ENCODE results near the gene KRT35. TPM values are rescaled to one million over a fixed set of nuclear protein-coding genes. Genes with fewer than 3 reads are reported as not detected.

The KRT35 gene
- not detected for polyA plus RNA-seq

GRCh38 chr17:41481036-41481435 is at the start of gene KRT35:
TSS of gene KRT35 (minus strand) at chr17:41481151. CDS start at chr17:41481097, 54 bp downstream.
- H3K9me3 Mint-ChIP-seq: no peaks in the 10 kb centered on the region
- H3K27me3 Mint-ChIP-seq (ENCODE audit: low read depth in 3 of 3): peaks cover 3 to 6% (median 4%) of the 10 kb centered on the region in 3 donors
- no peak within 1 kb of the TSS for H3K4me3 Mint-ChIP-seq
- no peaks in the 10 kb centered on the region for H3K36me3 Mint-ChIP-seq
- no peak within 1 kb of the TSS for H3K27ac Mint-ChIP-seq
- H3K4me1 Mint-ChIP-seq: no peaks in the 10 kb centered on the region
- no peak for DNase-seq

GRCh38 chr17:41530062-41531048 is 49.4 kb upstream of the KRT35 start:
- peaks cover 0 to 6% of the 10 kb centered on the region in 2 donors for H3K4me1 Mint-ChIP-seq
- peaks cover 0 to 1% (median 0%) of the 10 kb centered on the region in 6 donors for H3K9me3 Mint-ChIP-seq
- peaks cover 0 to 3% (median 0%) of the 10 kb centered on the region in 3 donors for H3K36me3 Mint-ChIP-seq
- no peak for DNase-seq
- H3K27ac Mint-ChIP-seq: no peak overlapping the region
- peaks cover 10 to 37% (median 13%) of the 10 kb centered on the region in 3 donors for H3K27me3 Mint-ChIP-seq (ENCODE audit: low read depth in 3 of 3)
- H3K4me3 Mint-ChIP-seq: no peak overlapping the region

GRCh38 chr17:41529491-41529915 is 48.6 kb upstream of the KRT35 start:
- H3K27ac Mint-ChIP-seq: no peak overlapping the region

GRCh38 chr17:41528959-41529353 is 48.0 kb upstream of the KRT35 start:
- Mint-ChIP-seq H3K36me3 (peaks cover 0 to 3% (median 0%) of the 10 kb centered on the region in 3 donors), H3K9me3 (peaks cover 0 to 1% (median 0%) of the 10 kb centered on the region in 6 donors), H3K4me1 (peaks cover 0 to 6% of the 10 kb centered on the region in 2 donors), H3K27me3 (ENCODE audit: low read depth in 3 of 3) (peaks cover 14 to 37% (median 17%) of the 10 kb centered on the region in 3 donors), H3K27ac (no peak overlapping the region), H3K4me3 (no peak overlapping the region)
- no peak for DNase-seq

More at GRCh38 chr17:41529491-41529915, 48.6 kb upstream of the KRT35 start:
- Mint-ChIP-seq H3K9me3 (peaks cover 0 to 1% (median 0%) of the 10 kb centered on the region in 6 donors), H3K27me3 (ENCODE audit: low read depth in 3 of 3) (peaks cover 13 to 37% (median 17%) of the 10 kb centered on the region in 3 donors), H3K4me3 (no peak overlapping the region), H3K4me1 (peaks cover 0 to 6% of the 10 kb centered on the region in 2 donors), H3K36me3 (peaks cover 0 to 3% (median 0%) of the 10 kb centered on the region in 3 donors)
- DNase-seq: no peak

- peaks cover 0 to 6% of the 10 kb centered on the region in 2 donors for H3K4me1 Mint-ChIP-seq
- peaks cover 10 to 35% (median 13%) of the 10 kb centered on the region in 3 donors for H3K27me3 Mint-ChIP-seq (ENCODE audit: low read depth in 3 of 3)
- H3K9me3 Mint-ChIP-seq: peaks cover 0 to 1% (median 0%) of the 10 kb centered on the region in 6 donors
- no peak for DNase-seq
- peak overlapping the region in 1 of 5 donors; percentile 47 for H3K4me3 Mint-ChIP-seq
- H3K36me3 Mint-ChIP-seq: peaks cover 0 to 3% (median 0%) of the 10 kb centered on the region in 3 donors
- H3K27ac Mint-ChIP-seq: no peak overlapping the region
Measured at GRCh38 chr17:41527063-41528023, 46.4 kb upstream of the KRT35 start.

- Mint-ChIP-seq H3K27ac (no peak overlapping the region), H3K4me1 (peaks cover 0 to 6% of the 10 kb centered on the region in 2 donors), H3K27me3 (ENCODE audit: low read depth in 3 of 3) (peaks cover 5 to 22% (median 11%) of the 10 kb centered on the region in 3 donors), H3K9me3 (peaks cover 0 to 1% (median 0%) of the 10 kb centered on the region in 6 donors), H3K4me3 (no peak overlapping the region), H3K36me3 (peaks cover 0 to 3% (median 0%) of the 10 kb centered on the region in 3 donors)
- DNase-seq: no peak
Measured at GRCh38 chr17:41524261-41524660, 43.3 kb upstream of the KRT35 start.

GRCh38 chr17:41523787-41524186 is 42.8 kb upstream of the KRT35 start:
- Mint-ChIP-seq H3K4me3 (no peak overlapping the region), H3K27me3 (ENCODE audit: low read depth in 3 of 3) (peaks cover 4 to 17% (median 10%) of the 10 kb centered on the region in 3 donors)

GRCh38 chr17:41523225-41523593 is 42.3 kb upstream of the KRT35 start:
- Mint-ChIP-seq H3K4me3 (no peak overlapping the region), H3K4me1 (peaks cover 0 to 2% of the 10 kb centered on the region in 2 donors), H3K9me3 (peaks cover 0 to 1% (median 0%) of the 10 kb centered on the region in 6 donors), H3K36me3 (peaks cover 0 to 3% (median 0%) of the 10 kb centered on the region in 3 donors), H3K27ac (no peak overlapping the region), H3K27me3 (ENCODE audit: low read depth in 3 of 3) (peaks cover 4 to 13% (median 9%) of the 10 kb centered on the region in 3 donors)
- no peak for DNase-seq

More at GRCh38 chr17:41523787-41524186, 42.8 kb upstream of the KRT35 start:
- peaks cover 0 to 3% of the 10 kb centered on the region in 2 donors for H3K4me1 Mint-ChIP-seq
- H3K9me3 Mint-ChIP-seq: peaks cover 0 to 1% (median 0%) of the 10 kb centered on the region in 6 donors
- H3K36me3 Mint-ChIP-seq: peaks cover 0 to 3% (median 0%) of the 10 kb centered on the region in 3 donors
- DNase-seq: no peak
- no peak overlapping the region for H3K27ac Mint-ChIP-seq

GRCh38 chr17:41522301-41523224 is 41.6 kb upstream of the KRT35 start:
- DNase-seq: no peak
- Mint-ChIP-seq H3K4me3 (no peak overlapping the region), H3K36me3 (peaks cover 0 to 3% (median 0%) of the 10 kb centered on the region in 3 donors), H3K4me1 (peaks cover 0 to 2% of the 10 kb centered on the region in 2 donors), H3K9me3 (peaks cover 0 to 1% (median 0%) of the 10 kb centered on the region in 6 donors), H3K27ac (no peak overlapping the region), H3K27me3 (ENCODE audit: low read depth in 3 of 3) (peaks cover 4 to 11% (median 9%) of the 10 kb centered on the region in 3 donors)

- Mint-ChIP-seq H3K36me3 (peaks cover 0 to 3% (median 0%) of the 10 kb centered on the region in 3 donors), H3K27ac (no peak overlapping the region)
Measured at GRCh38 chr17:41521574-41522261, 40.8 kb upstream of the KRT35 start.

GRCh38 chr17:41520821-41521521 is 40.0 kb upstream of the KRT35 start:
- Mint-ChIP-seq H3K36me3 (peaks cover 0 to 3% (median 0%) of the 10 kb centered on the region in 3 donors), H3K27ac (no peak overlapping the region), H3K9me3 (peaks cover 0 to 1% (median 0%) of the 10 kb centered on the region in 6 donors), H3K27me3 (ENCODE audit: low read depth in 3 of 3) (peaks cover 3 to 7% (median 4%) of the 10 kb centered on the region in 3 donors), H3K4me3 (no peak overlapping the region), H3K4me1 (no peaks in the 10 kb centered on the region)
- no peak for DNase-seq

More at GRCh38 chr17:41521574-41522261, 40.8 kb upstream of the KRT35 start:
- Mint-ChIP-seq H3K4me3 (no peak overlapping the region), H3K4me1 (no peaks in the 10 kb centered on the region), H3K9me3 (peaks cover 0 to 1% (median 0%) of the 10 kb centered on the region in 6 donors), H3K27me3 (ENCODE audit: low read depth in 3 of 3) (peaks cover 4 to 7% (median 6%) of the 10 kb centered on the region in 3 donors)
- DNase-seq: no peak

All from immature natural killer cell (primary cell).